Type B pancreatic cell (in vitro differentiated cells): Measurements from ENCODE around the gene FMNL2. TPM values are rescaled to one million over a fixed set of nuclear protein-coding genes. Genes with fewer than 3 reads are reported as not detected.

Experiments
- DNase-seq: peaks from one replicate; pipeline ENCODE4 v3.0.0; 2021; ENCODE audit warnings: mixed read lengths; ENCODE audit not compliant: unreplicated experiment; ENCODE audit errors: extremely low spot score
- H3K27ac Mint-ChIP-seq: 2 replicates; pipeline ENCODE4 v1.8.0; 2021; ENCODE audit warnings: mild to moderate bottlenecking, mixed read lengths
- H3K27me3 Mint-ChIP-seq: 2 replicates; pipeline ENCODE4 v1.8.0; 2021; ENCODE audit warnings: mixed read lengths
- H3K36me3 Mint-ChIP-seq: 2 replicates; pipeline ENCODE4 v1.8.0; 2021; ENCODE audit warnings: mixed read lengths
- H3K4me1 Mint-ChIP-seq: one replicate; pipeline ENCODE4 v1.8.0; 2021; ENCODE audit warnings: mixed read lengths; ENCODE audit not compliant: unreplicated experiment
- H3K4me3 Mint-ChIP-seq: 2 replicates; pipeline ENCODE4 v1.8.0; 2021; ENCODE audit warnings: mild to moderate bottlenecking, mixed read lengths
- H3K9me3 Mint-ChIP-seq: 2 replicates; pipeline ENCODE4 v1.8.0; 2021; ENCODE audit warnings: mixed read lengths
- CTCF ChIP-seq: fragments of 200-600 bp; sonication (generic); conservative IDR thresholded peaks from 2 replicates; pipeline ENCODE4 v1.5.0; 2021; ENCODE audit warnings: antibody characterized with exemption, mild to moderate bottlenecking
- total RNA-seq: library from RNA; stranded (reverse); gene quantifications from 2 replicates; pipeline ENCODE4 v1.2.1, GENCODE V29; 2021; ENCODE audit warnings: low replicate concordance

Gene FMNL2
- total RNA-seq, 1 donor from 2014 or later = 62.1 TPM

- DNase-seq = no peak
- peak overlapping the region; percentile 17 for H3K27ac Mint-ChIP-seq
- no peaks in the 10 kb centered on the region for H3K27me3 Mint-ChIP-seq
- no peak for TF ChIP-seq CTCF
- H3K4me1 Mint-ChIP-seq = peaks cover 36% of the 10 kb centered on the region
- H3K4me3 Mint-ChIP-seq = no peak overlapping the region
- no peaks in the 10 kb centered on the region for H3K9me3 Mint-ChIP-seq
- H3K36me3 Mint-ChIP-seq = peaks cover 4% of the 10 kb centered on the region
Measured at GRCh38 chr2:152440049-152440448, 105.1 kb downstream of the FMNL2 start.

GRCh38 chr2:152440460-152440859 is 105.5 kb downstream of the FMNL2 start:
- DNase-seq = no peak
- no peak overlapping the region for H3K4me3 Mint-ChIP-seq
- no peaks in the 10 kb centered on the region for H3K27me3 Mint-ChIP-seq
- peaks cover 2% of the 10 kb centered on the region for H3K36me3 Mint-ChIP-seq
- TF ChIP-seq CTCF = no peak
- H3K9me3 Mint-ChIP-seq = no peaks in the 10 kb centered on the region
- H3K4me1 Mint-ChIP-seq = peaks cover 36% of the 10 kb centered on the region
- peak overlapping the region; percentile 17 for H3K27ac Mint-ChIP-seq

- H3K4me3 Mint-ChIP-seq = no peak overlapping the region
- no peaks in the 10 kb centered on the region for H3K9me3 Mint-ChIP-seq
- DNase-seq = no peak
- TF ChIP-seq CTCF = no peak
- no peaks in the 10 kb centered on the region for H3K27me3 Mint-ChIP-seq
- H3K36me3 Mint-ChIP-seq = no peaks in the 10 kb centered on the region
- no peak overlapping the region for H3K27ac Mint-ChIP-seq
- H3K4me1 Mint-ChIP-seq = peaks cover 42% of the 10 kb centered on the region
Measured at GRCh38 chr2:152441961-152442360, 107.0 kb downstream of the FMNL2 start.

GRCh38 chr2:152443771-152444170 is 108.8 kb downstream of the FMNL2 start:
- Mint-ChIP-seq H3K36me3 (no peaks in the 10 kb centered on the region), H3K9me3 (no peaks in the 10 kb centered on the region), H3K27me3 (no peaks in the 10 kb centered on the region), H3K4me1 (peaks cover 37% of the 10 kb centered on the region), H3K27ac (no peak overlapping the region), H3K4me3 (no peak overlapping the region)
- DNase-seq = no peak
- TF ChIP-seq CTCF = no peak

- Mint-ChIP-seq H3K4me1 (peaks cover 41% of the 10 kb centered on the region), H3K4me3 (no peak overlapping the region), H3K36me3 (no peaks in the 10 kb centered on the region), H3K27me3 (no peaks in the 10 kb centered on the region), H3K9me3 (no peaks in the 10 kb centered on the region), H3K27ac (no peak overlapping the region)
- no peak for DNase-seq
- TF ChIP-seq CTCF = no peak
Measured at GRCh38 chr2:152444448-152444847, 109.5 kb downstream of the FMNL2 start.

GRCh38 chr2:152445375-152445774 is 110.4 kb downstream of the FMNL2 start:
- Mint-ChIP-seq H3K4me1 (peaks cover 42% of the 10 kb centered on the region), H3K27ac (no peak overlapping the region)

More at GRCh38 chr2:152445375-152445774, 110.4 kb downstream of the FMNL2 start:
- Mint-ChIP-seq H3K36me3 (no peaks in the 10 kb centered on the region), H3K4me3 (no peak overlapping the region), H3K9me3 (no peaks in the 10 kb centered on the region), H3K27me3 (no peaks in the 10 kb centered on the region)
- no peak for TF ChIP-seq CTCF
- DNase-seq = no peak
